RWPE2 (cell line): ENCODE results near the gene XPR1.

Experiments used
- ATAC-seq: fragments of 200-7000 bp; cut with Tn5 transposase; 3 replicates; pipeline ENCODE4 v1.9.1; 2021; ENCODE audit warnings: low read depth
- DNase-seq: peaks from one replicate; pipeline ENCODE4 v3.0.0-alpha.2; 2020; ENCODE audit warnings: low spot score
- H3K27ac ChIP-seq: fragments of 450-650 bp; 2 replicates; pipeline ENCODE4 v1.5.1; 2017; ENCODE audit warnings: mild to moderate bottlenecking; ENCODE audit not compliant: poor library complexity, severe bottlenecking
- H3K27me3 ChIP-seq: fragments of 250-450 bp; sonication (Bioruptor Pico); 2 replicates; pipeline ENCODE4 v1.5.1; 2021; ENCODE audit warnings: mild to moderate bottlenecking, moderate library complexity; ENCODE audit not compliant: insufficient read depth, poor library complexity, severe bottlenecking
- H3K36me3 ChIP-seq: fragments of 250-450 bp; sonication (Bioruptor Pico); 2 replicates; pipeline ENCODE4 v1.5.1; 2020; ENCODE audit warnings: low read depth, mild to moderate bottlenecking, moderate library complexity
- H3K4me1 ChIP-seq: fragments of 250-450 bp; sonication (Bioruptor Pico); 2 replicates; pipeline ENCODE4 v1.5.1; 2021; ENCODE audit warnings: mild to moderate bottlenecking, moderate library complexity; ENCODE audit not compliant: insufficient read depth, poor library complexity, severe bottlenecking
- H3K4me3 ChIP-seq: fragments of 250-450 bp; sonication (Bioruptor Pico); 2 replicates; pipeline ENCODE4 v1.5.1; 2021; ENCODE audit warnings: mild to moderate bottlenecking, moderate library complexity; ENCODE audit not compliant: severe bottlenecking
- H3K9me3 ChIP-seq: fragments of 250-450 bp; sonication (Bioruptor Pico); 2 replicates; pipeline ENCODE4 v1.5.1; 2021; ENCODE audit warnings: mild to moderate bottlenecking, moderate library complexity; ENCODE audit not compliant: severe bottlenecking
- TF ChIP-seq, protein P1 (sequence below): fragments of 450-650 bp; IDR thresholded peaks from one replicate; pipeline ENCODE4 v1.5.1; 2017; ENCODE audit warnings: mild to moderate bottlenecking, moderate library complexity; ENCODE audit not compliant: poor library complexity, severe bottlenecking

The XPR1 gene

DNA sequence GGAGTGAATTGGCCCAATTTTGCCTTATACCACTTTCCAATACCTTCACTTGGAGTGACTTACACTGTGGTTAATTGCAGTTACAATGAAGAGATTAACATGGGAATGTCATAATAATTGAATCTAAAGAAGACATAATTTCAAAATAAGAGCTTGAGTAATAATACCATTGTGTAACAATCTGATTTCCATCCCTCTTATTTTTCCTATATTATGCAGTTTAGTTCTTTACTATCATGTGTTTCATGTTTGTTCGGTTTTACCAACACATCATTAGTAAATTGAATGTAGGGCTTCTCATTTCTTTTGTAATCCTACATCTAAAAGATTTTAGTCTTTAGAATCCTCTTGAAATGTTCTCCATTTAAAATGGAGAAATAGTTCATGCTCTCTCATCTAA, 19.2 kb upstream of the XPR1 start:
- no peaks in the 10 kb centered on the region for H3K27me3 ChIP-seq

DNA sequence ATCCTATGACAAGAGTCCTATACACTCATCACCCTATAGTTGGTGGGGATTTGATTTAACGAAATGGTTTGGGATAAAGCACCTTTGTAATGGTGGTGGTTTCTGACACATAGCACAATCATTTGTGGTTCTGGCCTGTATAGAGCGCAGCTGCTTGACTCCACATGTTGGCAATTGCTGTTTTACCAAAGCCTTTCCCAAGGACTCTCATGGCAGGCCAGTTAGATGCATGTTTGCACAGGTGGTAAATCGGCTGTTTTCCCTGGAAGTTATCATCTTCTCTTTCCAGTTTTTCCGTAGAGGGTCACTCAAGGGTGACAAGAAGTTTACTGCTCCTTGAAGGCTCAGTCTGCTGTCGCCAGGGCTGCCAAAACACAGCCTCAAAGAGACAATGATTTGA, 17.1 kb upstream of the XPR1 start:
- H3K36me3 ChIP-seq: no peaks in the 10 kb centered on the region
- H3K4me1 ChIP-seq: peaks cover 12% of the 10 kb centered on the region
- no peaks in the 10 kb centered on the region for H3K9me3 ChIP-seq
- no peak overlapping the region for H3K27ac ChIP-seq
- DNase-seq: no peak
- no peak overlapping the region for H3K4me3 ChIP-seq
- TF ChIP-seq, protein P1, sequence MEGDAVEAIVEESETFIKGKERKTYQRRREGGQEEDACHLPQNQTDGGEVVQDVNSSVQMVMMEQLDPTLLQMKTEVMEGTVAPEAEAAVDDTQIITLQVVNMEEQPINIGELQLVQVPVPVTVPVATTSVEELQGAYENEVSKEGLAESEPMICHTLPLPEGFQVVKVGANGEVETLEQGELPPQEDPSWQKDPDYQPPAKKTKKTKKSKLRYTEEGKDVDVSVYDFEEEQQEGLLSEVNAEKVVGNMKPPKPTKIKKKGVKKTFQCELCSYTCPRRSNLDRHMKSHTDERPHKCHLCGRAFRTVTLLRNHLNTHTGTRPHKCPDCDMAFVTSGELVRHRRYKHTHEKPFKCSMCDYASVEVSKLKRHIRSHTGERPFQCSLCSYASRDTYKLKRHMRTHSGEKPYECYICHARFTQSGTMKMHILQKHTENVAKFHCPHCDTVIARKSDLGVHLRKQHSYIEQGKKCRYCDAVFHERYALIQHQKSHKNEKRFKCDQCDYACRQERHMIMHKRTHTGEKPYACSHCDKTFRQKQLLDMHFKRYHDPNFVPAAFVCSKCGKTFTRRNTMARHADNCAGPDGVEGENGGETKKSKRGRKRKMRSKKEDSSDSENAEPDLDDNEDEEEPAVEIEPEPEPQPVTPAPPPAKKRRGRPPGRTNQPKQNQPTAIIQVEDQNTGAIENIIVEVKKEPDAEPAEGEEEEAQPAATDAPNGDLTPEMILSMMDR: no peak
- no peaks in the 10 kb centered on the region for H3K27me3 ChIP-seq
- ATAC-seq: no peak

More for the DNA sequence above, 19.2 kb upstream of the XPR1 start:
- H3K27ac ChIP-seq: no peak overlapping the region
- ATAC-seq: no peak
- H3K9me3 ChIP-seq: no peaks in the 10 kb centered on the region
- no peaks in the 10 kb centered on the region for H3K36me3 ChIP-seq
- H3K4me1 ChIP-seq: peaks cover 12% of the 10 kb centered on the region
- DNase-seq: no peak
- TF ChIP-seq, protein P1: no peak
- no peak overlapping the region for H3K4me3 ChIP-seq

DNA sequence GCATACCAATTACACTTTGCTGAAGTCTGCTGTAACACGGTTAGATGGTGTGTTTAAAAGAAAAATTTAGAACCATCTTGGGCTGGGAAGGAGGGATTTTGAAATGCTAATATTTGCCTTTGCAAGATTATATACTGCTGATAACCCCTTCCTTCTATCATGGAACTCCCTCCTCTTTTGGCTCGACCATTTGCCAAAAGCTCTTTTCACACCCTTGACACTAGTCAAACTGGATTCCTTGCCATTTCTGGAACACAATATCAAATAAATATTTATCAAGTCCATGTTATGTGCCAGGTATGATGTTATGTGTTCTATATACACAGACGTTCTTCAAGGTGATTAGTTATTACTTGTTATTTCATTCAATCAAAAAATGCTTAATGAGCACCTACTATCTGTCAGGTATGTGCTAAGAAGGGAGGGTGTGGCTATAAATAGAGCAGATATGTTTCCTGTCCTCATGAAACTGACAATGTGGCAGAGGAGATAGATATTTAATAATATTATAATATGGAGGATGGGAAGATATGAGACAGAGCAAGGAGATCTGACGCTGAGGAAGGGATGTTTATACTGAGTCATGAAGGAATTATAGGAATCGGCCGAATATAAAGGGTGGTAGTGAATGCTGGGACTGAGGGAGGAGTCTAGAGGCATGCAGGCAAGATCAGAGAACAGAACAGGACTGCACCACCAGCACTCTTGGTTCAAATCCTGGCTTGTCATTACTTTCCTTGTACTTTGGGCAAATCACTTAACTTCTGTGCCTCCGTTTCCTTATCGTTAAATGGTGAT, 16.1 kb upstream of the XPR1 start:
- H3K9me3 ChIP-seq: no peaks in the 10 kb centered on the region
- H3K4me3 ChIP-seq: no peak overlapping the region
- H3K27ac ChIP-seq: no peak overlapping the region
- TF ChIP-seq, protein P1: no peak
- no peaks in the 10 kb centered on the region for H3K27me3 ChIP-seq
- H3K4me1 ChIP-seq: peaks cover 12% of the 10 kb centered on the region
- ATAC-seq: no peak
- H3K36me3 ChIP-seq: no peaks in the 10 kb centered on the region
- DNase-seq: no peak

DNA sequence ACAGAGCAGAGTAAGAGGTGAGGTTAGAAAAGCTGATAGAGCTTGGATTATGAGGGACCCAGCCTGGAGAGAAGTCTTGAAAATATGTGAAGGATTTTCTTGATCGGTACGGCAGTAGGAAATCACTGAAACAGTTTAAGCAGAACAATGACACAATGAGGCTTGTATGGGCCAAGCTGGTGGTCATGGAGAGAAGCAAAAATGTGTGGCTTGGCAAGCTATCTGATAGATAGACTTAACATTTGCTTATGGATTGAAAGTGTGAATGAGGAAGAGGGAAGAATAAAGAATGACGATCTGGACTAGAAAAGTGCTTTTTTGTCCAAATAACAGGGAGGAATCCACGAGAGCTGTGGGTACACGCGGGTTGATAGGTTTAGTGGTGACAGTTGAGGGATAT, 15.4 kb upstream of the XPR1 start:
- no peak for ATAC-seq
- no peaks in the 10 kb centered on the region for H3K36me3 ChIP-seq
- TF ChIP-seq, protein P1: no peak
- no peaks in the 10 kb centered on the region for H3K9me3 ChIP-seq
- H3K27ac ChIP-seq: no peak overlapping the region
- no peaks in the 10 kb centered on the region for H3K27me3 ChIP-seq
- no peak overlapping the region for H3K4me3 ChIP-seq
- peaks cover 7% of the 10 kb centered on the region for H3K4me1 ChIP-seq
- no peak for DNase-seq

DNA sequence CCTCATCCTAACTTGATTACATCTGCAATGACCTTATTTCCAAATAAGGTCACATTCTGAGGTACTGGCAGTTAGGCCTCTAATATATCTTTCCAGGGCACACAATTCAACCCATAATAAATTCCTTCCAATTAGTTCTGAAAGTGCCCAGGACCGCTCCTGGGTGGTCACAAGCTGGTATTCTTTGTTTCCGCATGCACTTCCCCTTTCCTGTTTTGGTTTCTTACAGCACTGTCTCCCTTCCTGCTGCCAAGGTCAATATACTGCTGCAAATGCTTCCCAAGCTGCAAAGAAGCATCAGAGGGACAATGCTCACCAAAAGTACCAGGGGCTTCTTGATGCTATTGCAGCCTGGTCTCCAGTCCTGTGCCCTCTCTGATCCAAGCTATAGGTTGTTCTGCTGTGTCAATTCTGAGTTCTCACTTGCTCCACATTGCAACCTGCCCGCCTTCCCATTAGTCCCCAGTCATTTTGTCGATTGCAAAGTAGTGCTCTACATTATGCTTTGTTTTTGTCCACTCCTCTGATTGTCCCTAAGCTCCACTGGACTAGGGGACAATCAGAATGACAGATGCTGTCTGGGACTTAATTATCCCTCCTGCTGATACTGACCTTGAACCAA, 13.9 kb upstream of the XPR1 start:
- no peak for ATAC-seq

More for the DNA sequence above, 13.9 kb upstream of the XPR1 start:
- Histone ChIP-seq H3K4me3 (no peak overlapping the region), H3K27me3 (no peaks in the 10 kb centered on the region), H3K9me3 (no peaks in the 10 kb centered on the region), H3K36me3 (no peaks in the 10 kb centered on the region), H3K4me1 (no peaks in the 10 kb centered on the region), H3K27ac (no peak overlapping the region)
- TF ChIP-seq, protein P1: no peak
- no peak for DNase-seq
